Femur (tissue), 1 donor: ENCODE results near the gene CRPPA.
"Not testable (repeated sequence)": the region's sequence is repeated elsewhere in the genome, so short reads cannot be mapped to it uniquely, and the experiment has no call there.

ENCODE experiments used
- DNase-seq: peaks from one replicate; pipeline ENCODE4 v3.0.0-alpha.2; 2017

Gene CRPPA

DNA sequence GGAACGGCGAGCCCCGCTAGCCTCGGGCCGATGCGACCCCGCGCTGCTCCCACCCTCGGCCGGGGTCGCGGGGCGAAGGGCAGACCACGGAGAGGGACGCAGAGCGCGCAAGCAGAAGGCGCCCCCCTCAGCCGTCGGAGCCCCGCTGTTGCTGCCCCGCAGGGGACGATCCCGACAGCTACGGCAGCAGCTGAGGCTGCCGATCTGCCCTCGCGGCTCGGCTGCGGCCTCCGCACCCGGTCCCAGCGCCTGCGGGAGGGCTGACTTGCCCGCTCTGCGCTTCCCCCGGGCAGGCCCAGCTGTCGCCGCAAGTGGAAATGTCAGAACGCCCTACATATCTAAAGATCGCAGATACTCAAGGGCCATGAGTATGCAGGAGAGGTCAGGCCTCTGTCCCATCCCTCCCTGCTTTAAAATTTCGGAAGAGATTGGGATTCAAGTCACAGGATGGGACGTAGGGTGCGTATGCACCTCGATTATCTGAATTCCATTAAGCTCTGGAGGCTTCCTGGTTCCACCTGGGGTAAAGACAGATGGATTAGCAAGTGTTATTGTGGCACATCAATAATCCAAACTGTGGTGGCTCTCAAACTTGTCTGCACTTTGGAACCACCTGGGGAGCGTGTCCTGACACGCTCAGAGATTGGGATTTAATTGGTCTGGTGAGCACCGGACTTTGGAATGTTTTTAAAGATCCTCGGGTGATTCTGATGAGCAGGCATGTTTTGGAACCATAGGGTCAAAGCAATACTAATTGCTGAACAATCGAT, at the start of gene CRPPA:
CRPPA (minus strand) TSS at position 206 of the 770 bp plus-strand sequence. CDS start 216 bp downstream, outside the sequence.
- DNase-seq = peak; percentile 66

DNA sequence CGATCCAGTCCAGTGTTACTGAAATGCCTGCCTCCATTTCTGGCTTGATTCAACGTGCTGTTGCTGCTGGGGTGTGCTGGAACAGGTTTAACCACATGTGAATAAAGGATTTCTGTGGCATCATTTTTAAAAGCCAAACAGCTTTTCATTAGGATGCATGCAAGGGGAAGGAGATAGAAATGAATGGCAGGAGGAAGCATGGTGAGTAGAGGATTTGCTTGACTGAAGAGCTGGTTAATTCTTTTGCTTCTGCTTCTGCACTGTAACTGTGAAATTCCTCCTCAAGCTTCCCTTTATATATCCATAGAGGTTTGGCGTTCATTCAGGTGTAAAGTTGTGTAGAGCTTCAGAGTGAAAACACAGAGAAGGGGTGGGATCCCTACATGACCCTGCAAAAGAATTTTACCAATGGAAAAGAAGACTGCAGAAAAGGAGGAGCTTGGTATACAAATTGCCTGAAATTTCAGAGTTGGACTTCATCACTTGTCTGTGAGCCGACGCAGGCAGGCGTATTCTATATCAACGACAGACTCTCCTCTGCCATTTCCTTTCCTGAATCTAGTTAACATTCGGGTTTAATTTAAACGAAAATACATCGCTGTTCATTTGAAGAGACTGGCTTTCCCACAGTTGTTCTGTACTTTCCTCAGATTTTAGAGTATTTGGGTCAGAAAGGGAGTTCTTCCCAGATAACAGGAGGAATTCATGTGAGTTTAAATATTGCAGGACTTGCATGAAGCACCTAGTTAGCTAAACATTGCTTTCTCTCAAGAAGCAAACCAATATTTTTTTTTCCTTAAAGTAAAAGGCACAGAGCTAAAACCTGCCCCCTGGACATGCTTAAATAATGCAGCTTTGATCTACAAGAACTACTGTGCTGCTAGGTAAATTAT, 44.4 kb upstream of the CRPPA start, which contains the start of gene SOSTDC1:
SOSTDC1 (minus strand) TSS at position 270 of the 893 bp plus-strand sequence; CDS start at position 200, 70 bp downstream.
- DNase-seq = peak; percentile 76

DNA sequence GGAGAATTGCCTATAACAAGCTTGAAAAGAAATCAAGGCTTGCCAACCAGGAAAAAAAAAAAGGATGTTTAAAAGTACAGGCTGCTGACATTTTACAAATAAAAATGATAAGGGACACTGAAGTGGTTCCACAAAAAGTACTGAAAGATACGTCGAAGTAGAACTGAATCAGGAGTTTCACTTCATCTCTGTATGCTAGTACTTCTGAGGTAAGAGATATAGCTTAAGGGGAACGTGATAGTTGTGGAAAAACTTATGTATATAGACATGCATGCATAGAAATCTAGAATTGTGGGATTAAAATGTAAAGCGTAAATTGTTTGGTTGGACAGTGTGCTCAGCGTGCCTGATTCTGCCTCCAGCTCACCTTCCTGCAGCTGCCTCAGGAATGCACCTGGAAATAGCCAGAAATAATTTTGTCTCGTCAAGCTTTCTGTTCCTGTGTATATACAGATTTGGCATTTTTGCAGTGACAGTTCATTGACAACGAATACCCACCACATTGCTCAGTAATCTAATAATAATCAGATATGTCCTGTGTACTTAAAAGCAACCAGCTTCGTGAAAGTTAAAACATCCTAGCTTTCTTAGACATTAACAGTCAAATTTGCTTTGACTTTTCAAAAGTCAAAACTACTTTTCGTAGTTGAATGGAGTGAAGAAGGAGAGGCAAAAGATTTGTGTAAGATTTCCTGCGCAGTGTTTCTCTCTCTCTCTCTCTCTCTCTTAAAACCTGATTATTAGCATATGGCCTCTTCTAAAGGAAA, 42.8 kb upstream of the CRPPA start:
- no peak for DNase-seq

DNA sequence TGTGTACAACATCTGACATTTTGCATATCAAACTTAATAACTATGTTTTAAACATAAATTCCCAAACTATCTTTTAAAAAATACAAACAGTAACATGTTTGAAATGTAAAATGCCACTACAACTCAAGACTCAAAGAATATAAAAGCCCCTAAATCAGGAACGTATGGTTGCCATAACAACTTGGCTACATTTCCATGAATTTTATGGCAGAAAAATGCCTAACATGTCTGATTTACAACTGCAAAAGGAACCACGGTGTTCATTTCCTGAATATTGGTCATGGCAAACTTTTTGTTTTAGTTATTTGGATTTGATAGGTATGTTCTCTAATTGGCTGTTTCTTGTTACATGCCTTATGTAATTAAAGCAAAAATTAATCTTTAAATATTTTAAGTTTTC, 42.2 kb upstream of the CRPPA start:
- no peak for DNase-seq

DNA sequence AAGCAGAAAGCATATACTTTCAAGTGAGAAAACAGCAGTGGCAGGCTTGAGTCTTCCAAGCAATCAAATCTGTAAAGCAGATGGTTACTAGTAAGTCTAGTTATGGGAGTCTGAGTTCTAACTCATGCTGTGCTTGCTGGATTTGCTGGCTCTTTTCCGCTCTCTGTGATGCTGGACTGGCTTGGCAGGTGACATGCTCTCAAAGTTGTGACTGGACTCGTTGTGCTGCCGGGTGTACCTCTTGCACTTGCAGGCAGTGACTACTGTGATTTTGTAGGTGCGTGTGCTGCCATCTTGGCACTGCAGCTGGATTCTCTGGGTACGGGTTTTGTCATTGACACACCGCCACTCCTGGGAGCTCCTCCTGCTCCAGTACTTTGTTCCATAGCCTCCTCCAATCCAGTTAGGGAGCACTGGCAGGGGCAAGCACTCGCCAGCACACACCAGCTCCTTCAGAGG, 41.1 kb upstream of the CRPPA start:
- peak; percentile 56 for DNase-seq

DNA sequence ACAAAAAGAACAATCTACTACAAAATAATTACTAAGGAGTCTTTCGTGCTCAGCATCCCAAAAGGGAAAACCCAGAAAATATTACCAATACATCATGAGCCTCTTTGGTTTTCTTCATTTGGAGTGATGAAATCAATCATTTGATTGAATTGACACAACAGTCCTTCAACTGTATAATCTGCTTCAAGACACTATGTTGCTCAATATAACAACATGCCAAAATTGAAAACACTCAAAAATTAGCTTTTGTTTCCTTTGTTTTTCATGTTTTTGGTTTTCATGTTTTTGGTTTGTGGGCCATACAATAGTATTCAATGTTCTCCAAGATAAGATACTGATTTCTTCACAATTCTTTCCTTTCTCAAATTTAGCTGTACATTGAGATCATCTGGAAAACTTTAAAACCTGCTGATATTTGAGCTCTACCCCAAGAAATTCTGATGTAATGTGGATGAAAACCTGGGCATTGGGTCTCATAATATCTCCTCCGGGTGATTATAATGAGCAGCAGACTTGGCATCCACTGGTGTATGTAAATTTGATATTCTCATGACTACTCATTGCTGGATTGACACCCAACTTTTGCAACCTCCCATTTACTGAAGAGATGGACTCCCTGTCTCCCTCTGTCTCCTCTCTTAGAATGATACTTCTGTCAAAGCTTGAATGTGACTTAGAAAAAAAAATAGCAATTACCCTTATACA, 39.6 kb upstream of the CRPPA start:
- no peak for DNase-seq

DNA sequence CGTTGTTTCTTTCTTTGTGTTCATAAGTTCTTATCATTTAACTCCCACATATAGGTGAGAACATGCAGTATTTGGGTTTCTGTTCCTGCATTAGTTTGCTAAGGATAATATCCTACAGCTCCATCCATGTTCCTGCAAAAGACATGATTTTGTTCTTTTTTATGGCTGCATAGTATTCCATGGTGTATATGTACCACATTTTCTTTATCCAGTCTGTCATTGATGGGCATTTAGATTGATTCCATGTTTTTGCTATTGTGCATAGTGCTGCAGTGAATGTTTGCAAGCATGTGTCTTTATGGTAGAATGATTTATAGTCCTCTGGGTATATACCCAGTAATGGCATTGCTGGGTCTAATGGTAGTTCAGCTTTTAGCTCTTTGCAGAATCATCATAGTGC, 35.0 kb upstream of the CRPPA start:
- DNase-seq = not testable (repeated sequence)

DNA sequence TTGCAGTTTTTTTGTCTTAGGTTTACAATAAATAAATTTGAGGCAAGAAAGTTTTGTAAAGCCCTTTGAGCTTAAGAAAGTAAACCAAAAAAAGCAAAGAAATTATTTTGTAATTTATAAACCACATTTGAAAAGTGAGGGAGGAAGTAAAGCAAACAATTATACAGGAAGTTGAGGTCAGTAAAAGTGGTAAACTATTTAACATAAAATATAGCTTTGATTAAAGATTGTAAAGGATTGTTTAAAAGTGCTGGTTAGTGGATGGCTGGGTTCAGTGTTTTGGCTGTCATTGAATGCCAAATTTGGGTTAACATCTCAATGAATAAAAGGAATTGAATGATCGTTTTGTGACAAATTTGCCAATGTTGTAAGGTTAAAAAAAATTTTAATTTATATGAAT, 34.3 kb upstream of the CRPPA start:
- no peak for DNase-seq

DNA sequence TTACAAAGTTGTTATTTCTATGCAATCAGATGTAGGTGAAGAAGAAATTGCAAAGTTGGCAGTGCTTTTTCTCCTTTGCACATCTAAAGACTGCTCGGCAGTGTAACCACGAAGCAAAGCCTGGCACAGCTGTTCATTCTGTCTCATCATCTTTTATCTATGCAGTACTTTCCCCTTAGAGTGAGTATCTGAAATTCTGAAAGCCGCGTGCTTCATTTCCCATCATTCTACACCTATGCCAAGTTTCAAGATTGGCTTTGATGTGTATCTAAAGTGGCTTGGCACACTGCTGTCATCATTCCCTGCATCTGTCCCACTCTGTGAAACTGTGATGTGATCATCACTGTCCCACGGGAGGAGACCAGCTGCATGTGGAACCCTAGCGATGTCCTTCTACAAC, 29.0 kb upstream of the CRPPA start:
- DNase-seq = no peak

DNA sequence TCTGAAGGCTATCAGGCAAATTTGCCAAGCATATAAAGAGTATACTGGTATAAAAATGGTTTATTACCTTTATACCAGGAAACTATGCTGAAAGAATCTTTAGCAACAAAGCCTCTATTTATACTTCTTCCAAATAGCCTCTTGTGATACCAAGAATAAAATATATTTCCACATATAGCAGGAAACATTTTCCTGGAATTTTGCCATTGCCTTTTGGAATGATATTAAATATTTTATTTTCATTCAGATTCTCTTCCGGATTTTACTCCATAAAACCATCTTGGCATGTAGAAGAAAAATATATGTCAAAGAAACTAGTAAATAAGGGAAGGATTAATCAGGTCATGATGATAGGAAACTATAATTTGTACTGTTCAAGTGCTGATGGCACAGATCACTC, 26.5 kb upstream of the CRPPA start:
- DNase-seq = no peak

DNA sequence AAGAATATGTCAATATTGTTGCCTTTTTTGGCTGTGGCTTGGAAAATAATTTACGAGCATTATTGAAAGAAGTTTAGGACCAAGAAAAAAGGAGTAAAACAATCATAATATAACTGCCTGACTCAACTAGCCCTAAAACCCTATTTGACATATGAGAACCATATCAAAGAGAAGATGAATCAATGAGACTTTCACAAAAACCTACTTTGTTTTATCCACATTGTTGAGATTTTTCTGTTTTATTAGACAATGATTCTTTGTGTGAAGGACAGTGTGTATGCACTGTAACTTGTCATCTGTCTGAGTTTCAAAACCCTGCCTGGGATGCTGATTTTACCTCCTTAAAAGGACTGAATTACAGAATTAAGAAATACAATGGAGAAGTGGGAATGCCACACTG, 25.2 kb upstream of the CRPPA start:
- DNase-seq = no peak

DNA sequence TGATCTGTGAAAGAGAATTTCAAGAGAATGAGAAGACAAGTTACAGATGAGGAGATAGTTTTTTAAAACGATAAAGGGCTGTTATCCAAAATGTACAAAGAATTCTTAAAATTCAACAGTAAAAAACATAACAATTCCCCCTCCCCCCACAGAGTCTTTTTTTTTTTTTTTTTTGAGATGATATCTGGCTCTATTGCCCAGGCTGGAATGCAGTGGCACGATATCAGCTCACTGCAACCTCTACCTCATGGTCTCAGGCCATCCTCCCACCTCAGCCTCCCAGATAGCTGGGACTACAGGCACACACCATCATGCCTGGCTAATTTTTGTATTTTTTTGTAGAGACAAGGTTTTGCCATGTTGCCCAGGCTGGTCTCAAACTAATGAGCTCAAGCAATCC, 22.5 kb upstream of the CRPPA start:
- not testable (repeated sequence) for DNase-seq

DNA sequence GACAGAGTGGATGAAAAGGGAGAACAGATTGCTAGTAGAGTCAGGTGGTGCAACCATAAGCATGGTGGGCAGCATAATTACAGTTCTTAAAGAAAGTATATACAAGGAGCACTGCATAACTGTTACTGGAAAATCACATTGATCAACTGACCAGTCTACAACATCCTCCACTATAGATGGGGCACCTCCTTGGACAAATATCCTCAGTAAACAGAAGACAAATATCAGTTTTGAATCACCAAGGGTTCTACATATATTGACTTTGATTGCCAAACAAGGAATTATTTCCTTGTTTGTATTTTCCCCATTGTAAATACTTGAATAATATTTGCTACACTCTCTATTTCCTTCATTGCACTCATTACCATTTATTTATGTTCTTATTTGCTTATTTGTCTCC, 17.6 kb upstream of the CRPPA start:
- no peak for DNase-seq

DNA sequence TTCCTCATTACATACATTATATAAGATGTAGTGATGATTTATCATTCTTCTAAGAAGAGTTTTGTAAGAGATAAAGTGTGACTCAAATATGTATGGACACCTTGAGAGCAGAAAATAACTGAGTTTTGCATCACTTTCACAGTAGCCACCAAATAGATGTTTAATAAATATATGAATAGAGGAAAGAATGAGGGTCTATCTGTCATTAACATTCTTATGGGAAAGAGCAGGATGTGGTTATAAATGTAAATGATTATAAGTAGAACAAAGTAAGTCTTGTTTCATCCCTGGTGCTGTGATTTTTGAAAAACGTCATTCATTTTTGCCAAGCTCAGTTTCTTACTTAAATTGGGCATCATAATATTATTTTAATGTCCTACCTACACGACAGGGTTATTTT, 15.0 kb upstream of the CRPPA start:
- DNase-seq = no peak

DNA sequence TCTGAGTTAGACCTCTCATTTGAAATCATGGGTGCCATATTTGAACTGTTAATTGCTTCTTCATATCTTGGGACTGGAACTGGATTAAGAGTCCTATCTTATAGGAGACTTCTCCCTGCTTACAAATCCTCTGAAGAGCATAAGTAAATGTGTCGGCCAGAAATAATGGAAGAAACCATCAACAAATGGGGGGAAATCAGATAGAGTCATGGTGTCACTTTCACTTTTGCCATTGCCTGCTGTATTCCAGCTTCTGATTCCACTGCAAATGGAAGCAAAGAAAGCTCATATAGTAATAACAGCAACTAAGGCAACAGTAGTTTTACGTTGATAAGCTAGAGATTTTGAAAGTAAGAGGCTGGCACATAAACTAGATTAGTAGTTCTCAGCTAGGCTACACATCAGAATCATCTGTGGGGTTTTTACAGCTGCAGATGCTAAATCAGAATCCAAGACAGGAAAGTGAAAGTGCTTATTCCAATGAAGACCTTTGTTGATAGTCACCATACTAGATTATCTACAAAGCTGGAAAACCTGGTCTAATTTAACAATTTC, 12.3 kb upstream of the CRPPA start:
- no peak for DNase-seq

DNA sequence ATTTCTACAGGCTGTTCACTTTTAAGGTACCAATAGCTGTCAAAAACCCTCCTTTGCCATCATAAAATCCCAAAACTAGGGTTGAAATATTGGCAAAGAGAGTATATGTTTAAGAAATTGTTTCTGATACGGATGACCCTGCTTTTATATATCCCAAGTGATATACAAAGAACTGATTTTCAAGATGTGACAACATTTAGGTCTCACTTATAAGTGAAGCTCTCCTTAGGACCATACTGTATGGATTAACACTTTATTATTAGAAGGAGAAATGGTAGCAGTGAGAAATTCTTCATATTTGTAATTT, 11.0 kb upstream of the CRPPA start:
- no peak for DNase-seq

DNA sequence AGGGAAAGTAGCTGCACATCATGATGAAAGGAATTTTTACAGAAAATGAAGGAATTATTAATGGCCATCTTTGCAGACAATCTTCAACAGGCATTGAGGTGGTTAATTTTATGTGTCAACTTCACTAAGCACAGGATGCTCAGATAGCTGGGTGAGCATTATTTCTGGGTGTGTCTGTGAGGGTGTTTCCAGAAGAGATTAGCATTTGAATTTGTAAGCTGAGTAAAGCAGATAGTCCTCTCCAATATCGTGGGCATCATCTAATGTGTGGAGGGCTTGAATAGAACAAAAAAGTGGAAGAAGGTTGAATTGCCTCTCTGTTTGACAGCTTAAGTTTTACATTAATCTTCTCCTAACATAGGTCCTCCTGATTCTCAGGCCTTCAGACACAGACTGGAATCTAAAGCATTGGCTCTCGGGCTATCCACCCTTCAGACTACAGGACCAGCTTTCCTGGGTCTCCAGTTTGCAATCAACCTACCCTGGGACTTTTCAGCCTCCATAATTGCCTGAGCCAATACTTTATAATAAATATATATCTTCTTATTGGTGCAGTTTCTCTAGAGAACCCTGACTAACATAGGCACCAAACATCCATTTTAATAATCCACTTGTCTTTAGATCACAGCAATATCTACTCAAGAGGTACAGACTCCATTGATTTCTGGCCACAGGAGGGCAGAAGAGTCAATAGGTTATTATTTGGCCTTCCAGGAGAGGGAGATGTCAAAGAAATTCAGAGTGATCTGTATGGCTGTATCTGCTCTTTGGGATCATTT, 10.5 kb upstream of the CRPPA start:
- peak; percentile 23 for DNase-seq

DNA sequence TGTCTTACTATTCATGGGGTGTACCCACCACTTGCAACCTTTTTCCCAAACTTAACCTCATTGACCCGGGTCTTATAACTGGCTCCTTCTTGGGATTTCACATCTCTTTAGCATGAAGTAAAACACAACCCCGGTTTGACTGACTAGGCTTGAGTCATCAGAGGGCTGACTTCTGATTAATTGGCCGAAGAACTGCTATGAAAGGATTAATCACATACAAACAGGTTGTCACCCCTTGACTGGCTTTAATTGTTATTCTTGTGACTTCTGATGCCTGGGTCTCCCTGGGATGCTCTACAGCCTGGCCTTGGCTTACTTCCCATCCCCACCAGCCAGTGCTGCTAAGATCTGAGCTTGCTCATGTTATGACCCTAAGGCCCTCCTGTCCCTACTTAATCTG, 8.8 kb upstream of the CRPPA start:
- no peak for DNase-seq

DNA sequence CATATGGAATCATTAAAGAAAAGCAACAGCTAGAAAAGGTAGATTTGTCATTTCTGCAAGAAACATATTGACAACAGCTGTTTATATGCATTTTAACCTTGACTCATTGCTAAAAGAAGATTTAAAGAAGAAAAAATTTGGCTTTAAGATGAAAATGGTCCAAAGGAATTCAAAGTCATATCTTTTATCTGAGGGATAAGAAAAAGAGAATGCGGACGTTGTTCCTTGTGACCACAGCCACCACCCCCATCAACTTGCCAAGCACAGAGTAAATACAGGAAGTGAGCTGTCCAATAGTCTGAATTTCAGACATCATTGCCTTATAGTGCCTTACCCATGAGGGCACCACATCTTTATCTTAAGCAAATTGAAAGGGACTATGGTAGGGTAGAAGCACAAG, 7.3 kb upstream of the CRPPA start:
- DNase-seq = no peak

DNA sequence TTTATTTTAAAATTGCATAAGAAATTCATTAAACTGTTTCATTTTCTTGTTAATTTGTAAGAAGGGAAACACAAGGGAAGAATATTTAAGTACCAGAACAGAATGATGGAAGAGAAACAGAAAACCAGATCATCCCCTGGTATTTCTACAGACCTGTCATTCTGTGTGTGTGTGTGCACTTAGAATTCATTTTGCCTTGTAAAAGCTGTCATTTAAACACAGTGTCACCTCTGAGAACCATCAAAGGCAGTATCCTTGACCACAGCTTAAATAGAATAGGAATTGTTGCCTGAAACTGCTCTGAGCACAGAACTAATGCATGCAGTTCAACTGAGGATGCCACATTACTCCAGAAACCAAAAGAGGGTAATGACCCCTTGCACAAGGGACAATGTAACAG, 6.8 kb upstream of the CRPPA start:
- DNase-seq = no peak

DNA sequence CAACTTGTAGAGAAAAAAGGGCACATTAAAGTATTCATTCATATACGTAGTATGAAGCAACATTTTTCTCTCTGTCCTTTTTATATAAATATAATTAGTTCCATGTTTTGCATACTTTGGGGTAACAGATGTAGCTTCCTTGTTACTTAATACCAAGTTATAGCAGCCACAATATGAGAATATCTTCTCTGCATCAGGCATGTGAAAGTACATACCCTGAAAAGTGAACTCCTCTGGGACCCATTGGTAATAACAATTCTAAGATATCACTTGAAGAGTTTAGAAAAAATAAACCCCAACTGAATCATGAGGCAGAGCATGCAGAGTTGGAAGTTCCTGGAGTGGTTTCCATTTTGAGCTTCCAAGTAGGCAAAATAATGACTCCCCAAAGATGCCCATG, 2.4 kb upstream of the CRPPA start:
- DNase-seq = no peak

DNA sequence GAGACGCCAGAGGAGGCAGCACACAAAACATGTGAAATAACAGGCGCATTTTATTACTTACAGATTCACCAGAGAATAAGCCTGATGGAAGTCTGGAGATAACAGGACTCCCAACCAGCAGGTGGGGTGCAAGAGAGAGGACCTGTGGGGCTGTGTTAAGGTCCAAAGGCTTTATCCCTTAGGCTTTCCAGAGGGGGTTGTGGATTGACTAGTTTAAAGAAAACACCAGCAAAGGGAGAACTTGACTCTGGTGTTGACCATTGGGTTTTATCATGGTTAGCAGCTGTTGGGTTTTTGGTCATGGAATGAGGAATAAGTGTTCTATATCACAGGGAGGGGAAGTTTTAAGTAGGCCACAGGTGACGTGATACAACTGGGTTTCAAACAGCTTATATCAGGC, 1.6 kb upstream of the CRPPA start:
- DNase-seq = no peak
